HEK293 (cell line): ENCODE results near the gene CPNE2.

Experiments
- ZNF266 ChIP-seq: fragments of 450-650 bp; formaldehyde crosslinking; IDR thresholded peaks from 2 replicates; pipeline ENCODE4 v1.5.1; 2016; ENCODE audit warnings: missing biosample characterization, missing genetic modification characterization, low read depth
- ZNF341 ChIP-seq: fragments of 450-650 bp; formaldehyde crosslinking; IDR thresholded peaks from 2 replicates; pipeline ENCODE4; 2016; ENCODE audit warnings: low read depth, missing biosample characterization, missing genetic modification characterization
- TF ChIP-seq, protein P1 (sequence below): sonication (generic); formaldehyde crosslinking; IDR thresholded peaks from 2 replicates; pipeline ENCODE4 v1.8.1; 2022; ENCODE audit warnings: mild to moderate bottlenecking, moderate library complexity, missing genetic modification reagents
- TF ChIP-seq, protein P2 (sequence below): fragments of 450-650 bp; formaldehyde crosslinking; optimal IDR thresholded peaks from 2 replicates; pipeline ENCODE3; 2016; ENCODE audit warnings: missing biosample characterization, mild to moderate bottlenecking, missing genetic modification characterization

DNA sequence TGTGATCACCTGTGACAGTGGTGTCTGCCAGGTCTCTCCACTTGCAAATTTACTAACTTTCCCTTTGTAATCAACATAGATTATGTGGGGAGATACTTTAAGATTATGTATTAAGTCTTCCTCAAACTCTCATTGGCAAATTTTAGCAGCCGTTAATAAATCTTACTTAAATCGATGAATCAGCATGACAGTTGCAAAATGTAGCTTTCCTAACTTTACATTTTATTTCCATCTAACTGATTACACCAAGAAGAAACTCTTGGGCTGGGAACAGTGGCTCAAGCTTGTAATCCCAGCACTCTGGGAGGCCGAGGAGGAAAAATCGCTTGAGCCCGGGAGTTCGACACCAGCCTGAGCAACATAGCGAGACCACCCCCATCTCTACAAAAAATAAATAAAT lies 23.3 kb upstream of the CPNE2 start:
- TF ChIP-seq ZNF266 (tag by site-specific recombination): no peak
- TF ChIP-seq, protein P1, sequence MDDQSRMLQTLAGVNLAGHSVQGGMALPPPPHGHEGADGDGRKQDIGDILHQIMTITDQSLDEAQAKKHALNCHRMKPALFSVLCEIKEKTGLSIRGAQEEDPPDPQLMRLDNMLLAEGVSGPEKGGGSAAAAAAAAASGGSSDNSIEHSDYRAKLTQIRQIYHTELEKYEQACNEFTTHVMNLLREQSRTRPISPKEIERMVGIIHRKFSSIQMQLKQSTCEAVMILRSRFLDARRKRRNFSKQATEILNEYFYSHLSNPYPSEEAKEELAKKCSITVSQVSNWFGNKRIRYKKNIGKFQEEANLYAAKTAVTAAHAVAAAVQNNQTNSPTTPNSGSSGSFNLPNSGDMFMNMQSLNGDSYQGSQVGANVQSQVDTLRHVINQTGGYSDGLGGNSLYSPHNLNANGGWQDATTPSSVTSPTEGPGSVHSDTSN (CRISPR knock-in tag): no peak
- TF ChIP-seq ZNF341 (tag by site-specific recombination): no peak
- TF ChIP-seq, protein P2, sequence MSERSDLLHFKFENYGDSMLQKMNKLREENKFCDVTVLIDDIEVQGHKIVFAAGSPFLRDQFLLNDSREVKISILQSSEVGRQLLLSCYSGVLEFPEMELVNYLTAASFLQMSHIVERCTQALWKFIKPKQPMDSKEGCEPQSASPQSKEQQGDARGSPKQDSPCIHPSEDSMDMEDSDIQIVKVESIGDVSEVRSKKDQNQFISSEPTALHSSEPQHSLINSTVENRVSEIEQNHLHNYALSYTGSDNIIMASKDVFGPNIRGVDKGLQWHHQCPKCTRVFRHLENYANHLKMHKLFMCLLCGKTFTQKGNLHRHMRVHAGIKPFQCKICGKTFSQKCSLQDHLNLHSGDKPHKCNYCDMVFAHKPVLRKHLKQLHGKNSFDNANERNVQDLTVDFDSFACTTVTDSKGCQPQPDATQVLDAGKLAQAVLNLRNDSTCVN (tag by site-specific recombination): no peak
